HEK293T (cell line): ENCODE results near the gene ADCY2.

Experiments
- ARNT ChIP-seq: fragments of 450-650 bp; IDR thresholded peaks from 2 replicates; pipeline ENCODE4 v1.6.1; 2017; ENCODE audit warnings: mild to moderate bottlenecking
- CTBP1 ChIP-seq: fragments of 450-650 bp; IDR thresholded peaks from 2 replicates; pipeline ENCODE4 v1.6.1; 2016; ENCODE audit warnings: borderline replicate concordance
- ELF4 ChIP-seq: fragments of 450-650 bp; IDR thresholded peaks from 2 replicates; pipeline ENCODE4 v1.6.1; 2017; ENCODE audit warnings: antibody characterized with exemption
- FOXA1 ChIP-seq: fragments of 450-650 bp; IDR thresholded peaks from 2 replicates; pipeline ENCODE4 v1.6.1; 2016; ENCODE audit warnings: mild to moderate bottlenecking
- FOXM1 ChIP-seq: fragments of 450-650 bp; IDR thresholded peaks from 2 replicates; pipeline ENCODE4 v1.6.1; 2017; ENCODE audit warnings: mild to moderate bottlenecking, borderline replicate concordance
- L3MBTL2 ChIP-seq: fragments of 450-650 bp; conservative IDR thresholded peaks from 2 replicates; pipeline ENCODE4 v1.6.1; 2016; ENCODE audit warnings: mild to moderate bottlenecking
- LEF1 ChIP-seq: fragments of 450-650 bp; IDR thresholded peaks from 2 replicates; pipeline ENCODE4 v1.6.1; 2017; ENCODE audit warnings: mild to moderate bottlenecking, borderline replicate concordance
- NFRKB ChIP-seq: fragments of 450-650 bp; IDR thresholded peaks from 2 replicates; pipeline ENCODE4 v1.6.1; 2016; ENCODE audit warnings: mild to moderate bottlenecking, moderate library complexity
- PKNOX1 ChIP-seq: fragments of 450-650 bp; IDR thresholded peaks from 2 replicates; pipeline ENCODE4 v1.6.1; 2016
- SP1 ChIP-seq: fragments of 450-650 bp; IDR thresholded peaks from 2 replicates; pipeline ENCODE4 v1.6.1; 2017
- SUZ12 ChIP-seq: fragments of 450-650 bp; IDR thresholded peaks from 2 replicates; pipeline ENCODE4 v1.6.1; 2016; ENCODE audit warnings: mild to moderate bottlenecking
- TARDBP ChIP-seq: fragments of 450-650 bp; IDR thresholded peaks from 2 replicates; pipeline ENCODE4 v1.6.1; 2016
- ZNF384 ChIP-seq: fragments of 450-650 bp; IDR thresholded peaks from 2 replicates; pipeline ENCODE4 v1.6.1; 2016

GRCh38 chr5:7659420-7659819 is 263.5 kb downstream of the ADCY2 start:
- TF ChIP-seq FOXA1, result no peak
- no peak for TF ChIP-seq NFRKB
- TF ChIP-seq PKNOX1, result no peak
- TF ChIP-seq L3MBTL2, result no peak
- no peak for TF ChIP-seq ARNT
- no peak for TF ChIP-seq SP1
- no peak for TF ChIP-seq FOXM1
- TF ChIP-seq ELF4, result no peak
- TF ChIP-seq ZNF384, result no peak
- TF ChIP-seq TARDBP, result no peak
- no peak for TF ChIP-seq SUZ12
- TF ChIP-seq LEF1, result no peak
- no peak for TF ChIP-seq CTBP1
